OCI-LY3 (cell line): Measurements from ENCODE around the gene RAP1GAP.

Experiments
- EZH2phosphoT487 ChIP-seq: fragments of 200-600 bp; shearing (Covaris generic); IDR thresholded peaks from 2 replicates; pipeline ENCODE4 v1.6.1; 2018; ENCODE audit warnings: antibody characterized with exemption, mixed run types, low read depth
- TF ChIP-seq, protein P1 (sequence below): fragments of 200-600, 300-600 bp; sonication (generic); IDR thresholded peaks from 2 replicates; pipeline ENCODE4 v1.5.1; 2014; ENCODE audit warnings: antibody characterized with exemption, low read length, low read depth

GRCh38 chr1:21567241-21568005 is 101.7 kb downstream of the RAP1GAP start:
- TF ChIP-seq, protein P1, sequence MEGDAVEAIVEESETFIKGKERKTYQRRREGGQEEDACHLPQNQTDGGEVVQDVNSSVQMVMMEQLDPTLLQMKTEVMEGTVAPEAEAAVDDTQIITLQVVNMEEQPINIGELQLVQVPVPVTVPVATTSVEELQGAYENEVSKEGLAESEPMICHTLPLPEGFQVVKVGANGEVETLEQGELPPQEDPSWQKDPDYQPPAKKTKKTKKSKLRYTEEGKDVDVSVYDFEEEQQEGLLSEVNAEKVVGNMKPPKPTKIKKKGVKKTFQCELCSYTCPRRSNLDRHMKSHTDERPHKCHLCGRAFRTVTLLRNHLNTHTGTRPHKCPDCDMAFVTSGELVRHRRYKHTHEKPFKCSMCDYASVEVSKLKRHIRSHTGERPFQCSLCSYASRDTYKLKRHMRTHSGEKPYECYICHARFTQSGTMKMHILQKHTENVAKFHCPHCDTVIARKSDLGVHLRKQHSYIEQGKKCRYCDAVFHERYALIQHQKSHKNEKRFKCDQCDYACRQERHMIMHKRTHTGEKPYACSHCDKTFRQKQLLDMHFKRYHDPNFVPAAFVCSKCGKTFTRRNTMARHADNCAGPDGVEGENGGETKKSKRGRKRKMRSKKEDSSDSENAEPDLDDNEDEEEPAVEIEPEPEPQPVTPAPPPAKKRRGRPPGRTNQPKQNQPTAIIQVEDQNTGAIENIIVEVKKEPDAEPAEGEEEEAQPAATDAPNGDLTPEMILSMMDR: no peak
- TF ChIP-seq EZH2phosphoT487: no peak
